CD4-positive, alpha-beta T cell treated with Interleukin-1 beta for 1 hour (primary cell): ENCODE data around the gene ARHGEF26.
"Not testable (repeated sequence)": the region's sequence is repeated elsewhere in the genome, so short reads cannot be mapped to it uniquely, and the experiment has no call there.

ENCODE experiments used
- DNase-seq, 2 donors: peaks; one replicate each; pipeline ENCODE4 v3.0.0-alpha.2; 2020 to 2022

The ARHGEF26 gene, protein sequence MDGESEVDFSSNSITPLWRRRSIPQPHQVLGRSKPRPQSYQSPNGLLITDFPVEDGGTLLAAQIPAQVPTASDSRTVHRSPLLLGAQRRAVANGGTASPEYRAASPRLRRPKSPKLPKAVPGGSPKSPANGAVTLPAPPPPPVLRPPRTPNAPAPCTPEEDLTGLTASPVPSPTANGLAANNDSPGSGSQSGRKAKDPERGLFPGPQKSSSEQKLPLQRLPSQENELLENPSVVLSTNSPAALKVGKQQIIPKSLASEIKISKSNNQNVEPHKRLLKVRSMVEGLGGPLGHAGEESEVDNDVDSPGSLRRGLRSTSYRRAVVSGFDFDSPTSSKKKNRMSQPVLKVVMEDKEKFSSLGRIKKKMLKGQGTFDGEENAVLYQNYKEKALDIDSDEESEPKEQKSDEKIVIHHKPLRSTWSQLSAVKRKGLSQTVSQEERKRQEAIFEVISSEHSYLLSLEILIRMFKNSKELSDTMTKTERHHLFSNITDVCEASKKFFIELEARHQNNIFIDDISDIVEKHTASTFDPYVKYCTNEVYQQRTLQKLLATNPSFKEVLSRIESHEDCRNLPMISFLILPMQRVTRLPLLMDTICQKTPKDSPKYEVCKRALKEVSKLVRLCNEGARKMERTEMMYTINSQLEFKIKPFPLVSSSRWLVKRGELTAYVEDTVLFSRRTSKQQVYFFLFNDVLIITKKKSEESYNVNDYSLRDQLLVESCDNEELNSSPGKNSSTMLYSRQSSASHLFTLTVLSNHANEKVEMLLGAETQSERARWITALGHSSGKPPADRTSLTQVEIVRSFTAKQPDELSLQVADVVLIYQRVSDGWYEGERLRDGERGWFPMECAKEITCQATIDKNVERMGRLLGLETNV

DNA sequence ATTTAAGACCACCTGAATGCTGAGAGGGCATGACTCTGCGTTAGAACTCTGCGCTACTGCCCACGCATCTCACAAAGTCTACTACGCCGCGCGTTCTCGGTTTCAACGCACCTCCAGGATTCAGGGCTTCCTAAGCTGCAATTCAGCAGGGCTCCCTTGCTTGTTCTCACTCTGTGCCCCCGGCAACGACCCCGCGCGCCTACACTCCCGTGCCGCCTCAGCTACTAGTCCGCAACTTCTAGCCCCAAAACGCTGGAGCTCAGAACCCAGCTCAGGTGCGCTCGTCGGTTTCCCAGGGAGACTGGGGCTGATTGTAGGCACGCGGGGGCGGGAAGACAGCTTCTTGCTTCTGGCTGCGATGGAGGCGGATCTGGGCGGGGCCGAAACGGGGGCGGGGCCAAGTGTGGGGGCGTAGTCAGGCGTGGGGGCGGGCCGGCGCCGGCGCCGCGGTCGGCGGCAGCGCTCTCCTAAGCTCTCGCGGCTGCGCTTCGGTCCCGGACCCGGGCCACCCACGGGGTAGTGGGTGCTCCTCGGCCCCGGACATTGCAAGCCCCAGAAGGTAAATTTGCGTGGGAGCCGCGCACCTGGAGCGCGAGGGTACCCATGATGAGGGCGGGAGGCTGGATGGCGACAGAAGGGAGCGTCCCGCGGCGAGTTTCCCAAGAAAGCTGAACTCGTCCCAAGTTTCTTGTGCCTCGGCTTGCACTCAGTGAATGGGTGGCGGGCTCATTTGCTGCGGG is at the start of gene ARHGEF26:
Gene ARHGEF26 (plus strand): TSS at position 430 of the 740 bp plus-strand sequence. CDS start 603 bp downstream, outside the sequence.
- peak; percentile 69 for DNase-seq

GRCh38 chr3:154074966-154075365 is 46.2 kb upstream of the ARHGEF26 start:
- no peak for DNase-seq

DNA sequence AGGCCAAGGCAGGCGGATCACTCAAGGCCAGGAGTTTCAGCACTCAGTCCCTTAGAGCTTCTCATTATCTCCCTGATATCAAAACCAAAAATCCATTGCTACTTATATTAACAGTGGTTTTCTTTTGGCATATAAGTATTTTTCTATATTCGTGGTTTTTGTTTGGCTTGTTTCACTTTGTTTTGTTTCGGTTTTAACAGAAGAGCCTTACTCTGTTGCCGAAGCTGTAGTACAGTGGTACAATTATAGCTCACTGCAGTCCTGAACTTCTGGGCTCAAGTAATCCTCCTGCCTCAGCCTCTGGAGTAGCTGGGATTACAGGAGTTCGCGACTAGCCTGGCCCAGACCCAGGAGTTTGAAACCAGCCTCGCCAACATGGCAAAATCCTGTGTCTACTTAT is 42.5 kb upstream of the ARHGEF26 start:
- no peak for DNase-seq

DNA sequence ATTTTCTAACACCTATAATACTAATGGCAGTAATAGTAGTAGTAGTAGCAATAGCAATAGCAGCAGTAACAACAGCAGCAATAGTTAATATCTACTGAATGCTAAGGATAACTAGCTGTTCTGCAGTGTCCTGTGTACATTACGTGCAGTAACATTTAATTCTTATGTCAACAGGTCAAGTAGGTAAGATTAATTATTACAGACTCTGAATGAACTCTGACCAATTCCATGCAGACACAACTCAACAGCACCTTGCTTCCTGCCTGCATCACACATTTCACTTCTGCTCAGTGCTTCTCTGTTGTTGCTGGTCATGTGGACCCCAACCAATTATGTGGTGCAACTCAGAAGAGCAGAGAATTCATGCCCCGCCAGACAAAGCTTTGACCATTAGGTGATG is 39.9 kb upstream of the ARHGEF26 start:
- no peak for DNase-seq

GRCh38 chr3:154085071-154085470 is 36.1 kb upstream of the ARHGEF26 start:
- no peak for DNase-seq

DNA sequence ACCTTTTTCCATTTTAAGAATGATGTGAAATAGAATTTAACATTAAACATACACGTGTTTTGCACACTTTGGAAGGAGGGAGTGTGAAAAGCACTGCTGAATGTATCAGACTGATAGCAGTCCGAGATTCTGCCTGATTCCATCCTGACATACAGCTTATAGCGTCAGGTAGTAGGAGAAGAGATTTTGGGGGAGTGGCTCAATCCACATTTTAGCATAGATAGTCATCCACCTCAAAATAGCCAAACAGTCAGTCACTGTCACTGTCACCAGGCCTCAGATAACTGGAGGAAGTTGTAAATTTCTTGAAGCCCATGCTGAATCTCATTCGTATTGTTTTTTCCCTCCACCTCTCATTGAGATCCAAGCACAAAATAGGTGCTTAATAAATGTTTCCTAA is 35.4 kb upstream of the ARHGEF26 start:
- no peak for DNase-seq

GRCh38 chr3:154086286-154086685 is 34.9 kb upstream of the ARHGEF26 start:
- DNase-seq: no peak

- not testable (repeated sequence) for DNase-seq
Measured at GRCh38 chr3:154087756-154088480, 33.3 kb upstream of the ARHGEF26 start.

- DNase-seq: no peak
Measured at GRCh38 chr3:154089421-154090420, 31.5 kb upstream of the ARHGEF26 start.

DNA sequence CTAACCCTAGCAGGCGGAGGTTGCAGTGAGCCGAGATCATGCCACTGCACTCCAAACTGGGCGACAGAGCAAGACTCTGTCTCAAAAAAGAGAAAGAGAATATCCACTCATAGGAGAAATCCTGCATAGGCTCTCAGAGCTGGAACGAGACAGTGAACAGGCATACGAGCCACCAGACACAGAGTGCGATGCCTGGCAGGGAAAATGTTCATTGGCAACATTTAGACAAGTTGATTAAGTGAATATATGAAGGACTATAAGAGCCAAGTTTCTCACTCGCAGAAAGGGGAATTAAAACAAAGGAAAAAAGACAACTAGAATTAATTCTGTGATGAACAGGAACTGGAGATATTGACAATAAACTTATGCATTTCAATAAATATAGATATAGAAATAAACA is 27.1 kb upstream of the ARHGEF26 start:
- DNase-seq: no peak

- DNase-seq: no peak
Measured at GRCh38 chr3:154095832-154096421, 25.3 kb upstream of the ARHGEF26 start.

DNA sequence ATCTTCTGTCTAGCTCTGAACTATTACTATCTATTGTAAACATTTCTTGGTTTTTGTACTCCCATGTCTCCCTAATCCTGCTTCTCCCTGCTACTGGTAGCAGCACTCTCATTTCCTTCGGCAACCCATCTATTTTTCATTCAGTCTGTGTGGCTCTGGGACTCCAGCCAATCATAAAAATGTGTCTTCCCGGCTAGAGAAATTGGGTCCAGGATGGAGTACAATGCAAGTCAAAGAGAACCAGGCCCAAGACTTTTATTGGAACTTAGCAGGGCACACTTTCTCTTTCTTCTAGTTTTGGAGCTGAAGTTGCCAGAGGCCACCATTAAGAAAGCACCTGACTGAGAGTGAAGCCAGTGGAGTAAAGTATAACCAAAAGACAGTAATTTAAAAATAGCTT is 22.8 kb upstream of the ARHGEF26 start:
- DNase-seq: no peak

DNA sequence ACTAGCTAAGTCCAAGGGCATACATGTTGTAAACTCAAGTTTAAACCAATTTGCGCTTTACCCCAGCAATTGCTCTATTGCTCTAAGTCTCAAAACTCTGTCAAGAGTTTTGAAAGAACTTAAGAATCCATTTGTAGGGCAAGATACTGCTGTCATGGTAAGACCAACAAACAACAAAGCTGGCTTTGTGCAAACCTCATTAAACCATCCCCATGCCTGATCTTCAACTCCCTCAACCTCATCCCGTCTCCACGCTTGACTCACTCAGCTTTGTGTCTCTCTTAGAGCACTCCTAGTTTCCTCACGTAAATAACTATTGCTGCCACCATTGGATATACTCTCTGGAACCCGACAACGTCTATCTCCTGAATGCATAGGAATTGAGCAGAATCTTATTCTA is 20.6 kb upstream of the ARHGEF26 start:
- no peak for DNase-seq

DNA sequence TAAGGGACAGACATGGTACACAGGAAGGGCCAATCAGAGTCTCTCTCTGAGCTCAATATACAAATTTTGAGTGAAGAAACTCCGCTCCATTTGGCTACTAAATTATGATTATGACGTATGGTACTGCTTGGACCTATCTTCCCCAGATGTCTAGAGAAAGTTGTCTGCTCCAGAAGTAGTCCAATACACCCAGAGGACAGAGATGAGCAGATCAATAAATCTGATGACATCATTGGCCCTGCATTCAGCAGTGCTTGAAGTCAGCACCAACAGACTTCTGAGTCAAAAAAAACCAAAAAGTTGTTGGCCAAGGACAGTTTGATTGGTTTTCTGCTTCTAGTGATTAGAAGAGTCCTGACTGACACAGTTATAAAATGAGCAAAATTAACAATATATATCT is 19.9 kb upstream of the ARHGEF26 start:
- DNase-seq: no peak

DNA sequence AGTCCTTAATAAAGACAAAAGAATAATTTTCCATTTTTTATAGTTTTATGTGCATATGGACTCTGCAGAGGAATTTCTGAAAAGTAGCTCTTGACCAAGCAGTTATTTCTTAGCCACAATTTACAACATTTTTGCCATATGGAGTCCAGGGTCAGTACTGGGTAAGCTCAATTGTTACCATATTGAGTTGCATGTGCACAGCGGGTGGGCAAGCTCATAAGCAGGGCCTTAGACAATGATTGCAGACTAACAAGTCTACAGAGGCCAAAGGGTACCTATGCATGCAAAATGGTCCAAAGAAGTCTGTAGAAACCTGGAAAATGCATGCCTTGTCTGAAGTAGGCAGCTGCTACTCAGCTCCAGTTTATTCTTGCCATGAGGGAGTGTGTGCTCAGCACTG is 19.0 kb upstream of the ARHGEF26 start:
- no peak for DNase-seq

DNA sequence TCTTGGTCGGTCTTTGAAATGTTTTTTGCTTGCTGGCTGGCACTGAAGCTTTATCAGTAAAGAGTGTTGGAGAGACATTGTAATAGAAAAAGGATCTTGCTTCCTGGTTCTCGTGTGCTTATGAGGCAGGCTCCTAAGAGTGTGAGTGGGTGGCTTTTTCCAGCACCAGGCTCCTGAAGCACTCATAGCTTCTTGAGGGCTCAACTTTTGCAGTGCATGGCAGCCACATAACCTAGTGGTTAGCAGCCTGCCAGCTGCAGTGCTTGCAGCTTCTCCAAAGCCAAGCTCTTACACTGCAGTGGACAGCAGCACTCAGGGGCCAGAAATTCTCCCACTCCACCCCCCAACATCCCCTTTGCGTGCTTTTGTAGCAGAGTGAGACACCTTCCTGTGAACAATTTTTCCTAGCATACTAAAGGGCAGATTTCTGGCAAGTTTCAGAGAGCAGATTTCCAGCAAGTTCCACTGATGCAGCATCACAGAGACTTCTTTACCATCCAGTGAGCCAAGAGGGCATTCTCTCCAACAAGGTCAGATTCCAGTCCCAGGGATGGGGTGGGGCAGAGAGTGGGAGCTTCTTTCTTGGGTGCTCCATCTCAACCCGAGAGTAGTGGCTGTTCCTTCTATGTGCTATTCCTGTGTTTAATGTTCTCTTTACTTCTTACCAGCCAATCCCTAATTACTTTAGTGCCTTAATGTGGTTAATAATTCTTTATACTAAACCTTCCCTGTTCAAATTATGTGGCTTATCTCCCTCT is 15.8 kb upstream of the ARHGEF26 start:
- DNase-seq: no peak

DNA sequence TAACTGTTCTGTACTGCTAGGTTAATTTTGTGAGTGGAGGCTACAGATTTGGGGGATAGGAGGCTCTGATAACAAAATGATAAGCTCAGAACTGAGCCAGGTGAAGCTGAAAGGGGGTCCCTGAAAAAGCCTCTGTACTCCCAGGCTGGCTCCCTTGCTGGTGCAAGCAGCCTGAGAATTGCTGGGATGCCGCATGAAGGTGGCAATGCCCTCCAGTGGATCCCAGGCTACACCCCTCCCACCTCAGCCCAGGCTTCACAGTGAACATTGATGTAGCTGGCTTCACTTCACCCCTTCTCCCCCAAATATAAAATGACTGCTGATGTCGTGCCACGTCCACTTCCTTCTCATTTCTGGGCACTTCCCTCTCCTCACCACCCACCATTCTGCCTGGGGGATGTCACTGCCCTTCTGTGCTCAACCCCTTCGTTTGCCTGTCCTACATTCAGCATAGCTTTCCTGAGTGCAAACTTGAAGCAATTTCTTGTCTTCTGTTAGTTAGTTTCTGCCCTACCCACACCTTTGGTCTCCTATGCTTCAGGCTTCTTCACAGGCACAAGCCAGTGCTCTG is 9.7 kb upstream of the ARHGEF26 start:
- no peak for DNase-seq

GRCh38 chr3:154112146-154112852 is 8.9 kb upstream of the ARHGEF26 start:
- no peak for DNase-seq

GRCh38 chr3:154113609-154114008 is 7.6 kb upstream of the ARHGEF26 start:
- DNase-seq: no peak
